Stimulated activated CD4-positive, alpha-beta T cell treated with anti-CD3 and anti-CD28 coated beads, TNF-alpha, amount 100 ng/mL, for 24 hours (primary cell): ENCODE data around the gene ANTKMT.
"Not testable (repeated sequence)": the region's sequence is repeated elsewhere in the genome, so short reads cannot be mapped to it uniquely, and the experiment has no call there.

Experiments used
- DNase-seq, 3 experiments: peaks; one replicate each; pipeline ENCODE4 v3.0.0-alpha.2; 2020; ENCODE audit warnings: low read depth in 3 of 3

ANTKMT gene

DNA sequence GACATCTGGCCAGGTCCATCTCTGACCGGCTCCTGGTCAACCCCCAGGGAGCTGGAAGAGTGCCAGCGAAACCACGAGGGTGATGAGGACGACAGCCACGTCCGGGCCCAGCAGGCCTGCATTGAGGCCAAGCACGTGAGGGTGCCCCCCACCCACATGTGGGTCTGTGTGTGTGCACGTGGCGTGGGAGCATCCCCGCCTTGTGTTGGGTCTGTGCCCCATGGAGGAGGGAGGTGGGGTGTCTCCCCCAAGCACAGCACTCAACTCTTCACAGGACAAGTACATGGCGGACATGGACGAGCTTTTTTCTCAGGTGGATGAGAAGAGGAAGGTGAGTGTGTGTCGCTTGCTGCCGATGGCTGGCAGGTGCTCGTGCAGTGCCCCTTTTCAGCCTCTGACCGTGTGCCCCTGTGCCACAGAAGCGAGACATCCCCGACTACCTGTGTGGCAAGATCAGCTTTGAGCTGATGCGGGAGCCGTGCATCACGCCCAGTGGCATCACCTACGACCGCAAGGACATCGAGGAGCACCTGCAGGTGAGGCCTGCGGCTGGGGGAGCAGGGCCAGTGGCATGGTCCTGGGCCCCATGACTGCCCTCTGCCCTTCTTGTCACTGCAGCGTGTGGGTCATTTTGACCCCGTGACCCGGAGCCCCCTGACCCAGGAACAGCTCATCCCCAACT, 39.1 kb upstream of the ANTKMT start:
- no peak for DNase-seq

DNA sequence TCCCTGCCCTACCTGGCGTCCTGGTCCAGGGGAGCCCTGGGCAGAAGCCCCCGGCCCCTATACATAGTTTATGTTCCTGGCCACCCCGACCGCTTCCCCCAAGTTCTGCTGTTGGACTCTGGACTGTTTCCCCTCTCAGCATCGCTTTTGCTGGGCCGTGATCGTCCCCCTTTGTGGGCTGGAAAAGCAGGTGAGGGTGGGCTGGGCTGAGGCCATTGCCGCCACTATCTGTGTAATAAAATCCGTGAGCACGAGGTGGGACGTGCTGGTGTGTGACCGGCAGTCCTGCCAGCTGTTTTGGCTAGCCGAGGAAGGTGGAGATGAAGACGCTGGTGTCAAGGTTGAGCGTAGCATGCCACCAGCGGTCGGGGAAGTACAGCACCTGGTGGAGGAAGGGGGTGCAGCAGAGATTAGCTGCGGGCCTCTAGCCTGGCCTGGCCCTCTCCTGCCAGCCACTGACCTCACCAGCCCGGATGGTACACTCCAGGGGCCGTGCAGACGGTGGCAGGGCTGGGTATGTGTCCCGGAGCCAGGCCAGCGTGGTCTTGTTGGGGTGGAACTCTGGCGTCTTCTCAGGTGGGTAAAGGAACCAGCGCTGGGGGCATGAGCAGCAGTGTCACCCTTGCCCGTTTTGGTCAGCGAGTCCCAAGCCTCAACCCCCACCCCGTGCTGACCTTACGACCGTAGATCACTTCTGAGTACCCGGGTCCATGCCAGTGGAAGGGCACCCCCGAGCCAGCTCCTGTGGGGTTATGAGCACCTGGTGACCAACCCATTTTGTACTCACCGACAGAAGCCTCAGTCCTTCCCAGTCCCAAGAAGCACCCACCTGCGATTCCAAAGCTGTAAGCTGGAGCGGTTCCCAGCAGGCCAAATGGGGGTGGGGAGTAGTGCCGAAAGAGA, 38.2 kb upstream of the ANTKMT start:
- DNase-seq = no peak

DNA sequence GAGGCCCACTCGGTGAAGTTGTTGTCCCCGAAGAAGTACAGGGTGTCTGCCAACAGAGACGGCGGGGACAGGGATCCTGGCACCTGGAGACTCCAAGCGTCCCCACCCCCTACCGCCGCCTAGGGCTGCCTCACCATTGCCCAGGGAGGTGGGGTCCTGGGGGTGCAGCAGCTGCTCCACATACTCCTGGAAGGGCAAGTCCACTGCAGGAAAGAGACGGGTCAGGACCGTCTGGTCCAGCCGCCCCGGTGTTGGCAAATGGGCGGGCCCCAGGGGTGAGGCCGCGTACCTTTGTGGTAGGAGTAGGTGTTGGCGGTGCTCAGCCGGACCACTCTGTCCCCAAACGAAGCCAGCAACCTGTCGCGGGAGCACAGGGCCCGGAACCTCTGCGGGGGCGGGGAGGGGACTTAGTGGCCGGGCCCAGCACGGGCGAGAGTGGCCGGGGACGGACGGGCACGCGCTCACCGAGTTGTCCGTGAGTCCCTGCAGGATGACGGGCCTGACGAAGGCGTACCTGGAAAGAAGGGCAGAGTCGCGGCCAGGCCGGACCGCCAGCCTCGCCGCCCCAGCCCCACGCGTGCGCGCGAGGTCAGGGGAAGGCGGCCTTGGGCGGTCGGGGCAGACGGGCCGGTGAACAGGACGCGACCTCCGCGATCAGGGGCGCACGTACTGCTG, 37.4 kb upstream of the ANTKMT start:
- DNase-seq = no peak

DNA sequence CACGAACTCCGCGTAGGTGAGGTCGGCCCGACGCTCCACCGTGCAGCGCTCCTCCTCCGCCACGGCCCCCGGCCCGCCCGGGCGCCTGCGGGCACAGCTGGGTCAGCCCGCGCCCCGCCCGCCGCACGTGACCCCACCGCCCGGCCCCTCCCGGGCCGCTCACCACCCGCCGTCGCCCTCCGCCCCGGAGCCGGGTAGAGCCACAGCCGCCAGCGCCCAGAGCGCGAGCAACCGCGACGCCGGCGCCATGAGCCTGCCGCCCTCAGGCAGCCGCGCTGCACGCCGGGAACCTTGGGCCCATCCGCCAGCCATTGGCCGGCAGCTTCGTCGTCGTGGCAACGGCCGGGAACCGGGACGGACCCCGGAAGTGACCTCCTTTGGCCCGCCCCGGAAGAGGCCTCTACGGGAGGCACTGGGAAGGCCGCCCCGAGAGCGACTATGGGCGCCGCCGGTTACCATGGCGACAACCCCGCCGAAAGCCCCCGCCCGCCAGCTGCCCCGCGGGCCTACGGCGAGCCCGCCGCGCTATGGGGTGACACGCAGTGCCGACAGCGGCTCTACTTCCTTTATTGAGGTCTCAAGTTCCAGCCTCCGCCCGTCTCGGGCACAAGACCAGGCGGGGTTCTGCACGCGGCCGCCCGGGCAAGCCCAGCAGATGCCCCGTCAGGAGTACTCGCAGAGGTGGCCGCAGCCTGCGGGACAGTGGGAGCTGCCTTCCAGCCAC, 36.7 kb upstream of the ANTKMT start, which contains the start of gene JMJD8:
Gene JMJD8, minus strand, starts transcription at position 264 of the 724 bp plus-strand sequence. Its CDS starts 15 bp downstream, at position 249.
- DNase-seq = peak; percentile 97 to 98 (median 97)

DNA sequence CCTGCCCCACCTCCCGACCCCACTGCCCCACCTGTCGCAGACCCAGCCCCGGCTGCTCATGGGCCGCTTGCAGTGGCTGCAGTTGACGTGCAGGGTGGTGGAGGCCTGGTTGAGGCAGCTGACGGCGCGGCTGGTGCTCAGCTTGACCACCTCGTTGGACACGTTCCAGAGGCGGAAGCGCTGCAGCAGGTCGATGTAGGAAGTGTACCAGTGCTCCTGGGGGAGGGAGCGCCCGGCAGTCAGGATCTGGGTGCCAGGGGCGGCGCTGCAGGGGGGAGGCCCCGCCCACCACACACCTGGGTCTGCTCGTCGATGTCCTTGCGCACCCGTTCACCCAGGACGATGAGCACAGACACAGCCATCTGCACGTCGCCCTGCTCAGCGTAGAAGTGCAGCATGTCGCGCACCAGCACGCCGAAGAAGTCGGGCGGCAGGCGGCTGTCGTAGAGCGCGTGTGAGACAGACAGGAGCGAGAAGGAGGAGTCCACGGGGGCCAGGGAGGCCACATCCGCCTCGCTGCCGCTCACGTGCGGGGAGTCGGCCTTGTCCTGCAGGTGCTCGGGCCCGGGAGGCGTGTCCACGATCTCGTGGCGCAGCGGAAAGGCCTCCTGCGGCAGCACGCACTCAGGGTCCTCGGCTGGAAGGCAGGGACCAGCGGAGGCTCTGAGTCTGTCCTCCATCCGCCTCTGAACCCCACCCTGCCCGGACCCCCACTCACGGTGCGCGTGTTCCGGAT, 35.8 kb upstream of the ANTKMT start:
- no peak for DNase-seq

DNA sequence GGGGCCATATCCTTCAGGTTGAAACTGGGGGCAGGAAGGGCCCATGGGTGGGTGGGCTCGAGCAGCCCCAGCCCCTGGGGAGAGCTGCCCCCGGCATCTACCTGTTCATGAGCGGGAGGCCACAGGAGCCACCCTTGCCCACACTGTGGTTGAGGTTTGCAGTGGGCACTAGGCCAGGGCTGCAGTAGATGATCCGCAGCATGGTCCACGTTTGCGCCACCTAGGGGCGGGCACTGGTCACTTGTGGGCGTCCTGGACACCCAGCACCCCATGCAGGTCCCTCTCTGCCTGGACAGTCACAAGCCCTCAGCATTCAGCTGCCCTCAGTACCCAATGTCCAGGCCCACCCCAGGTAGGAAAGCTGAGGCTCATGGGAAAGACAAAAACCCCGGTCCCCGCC, 35.0 kb upstream of the ANTKMT start:
- no peak for DNase-seq

DNA sequence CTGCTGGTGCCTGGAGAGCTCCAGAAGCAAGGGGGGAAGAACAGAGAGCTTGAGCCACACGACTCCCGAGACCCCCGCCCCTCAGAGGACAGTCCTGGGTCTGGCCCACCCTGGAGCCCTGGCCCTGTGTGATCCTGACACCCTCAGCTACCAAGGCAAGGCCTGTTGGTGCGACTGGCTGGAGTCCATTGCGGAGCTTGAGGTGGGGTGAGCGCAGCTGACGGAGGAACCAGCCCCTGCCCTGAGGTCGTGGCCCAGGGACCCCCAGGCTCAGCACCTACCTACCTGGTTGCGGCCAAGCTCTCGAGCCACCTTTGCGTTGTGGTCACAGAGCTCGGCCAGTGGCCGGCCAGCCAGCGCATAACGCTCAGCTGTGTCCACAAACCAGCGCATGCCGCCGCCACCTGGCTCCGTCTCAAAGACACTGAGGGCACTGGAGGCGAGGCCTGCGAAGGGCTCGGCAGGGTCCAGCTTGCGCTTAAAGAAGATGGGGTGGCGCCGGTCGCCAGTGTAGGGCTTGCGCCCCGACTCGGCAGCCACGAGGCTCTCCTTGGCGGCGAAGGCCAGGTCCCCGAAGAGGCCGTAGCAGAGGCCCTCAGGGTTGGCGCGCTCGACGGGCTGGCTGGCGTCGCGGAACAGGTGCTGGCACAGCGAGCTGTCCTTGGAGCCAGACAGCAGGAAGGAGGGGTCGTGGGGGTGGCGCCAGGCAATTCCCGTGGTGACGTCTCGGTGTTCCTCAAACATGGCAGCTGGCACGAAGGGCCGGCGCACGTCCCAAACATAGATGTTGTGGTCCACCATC, 34.3 kb upstream of the ANTKMT start:
- no peak for DNase-seq

DNA sequence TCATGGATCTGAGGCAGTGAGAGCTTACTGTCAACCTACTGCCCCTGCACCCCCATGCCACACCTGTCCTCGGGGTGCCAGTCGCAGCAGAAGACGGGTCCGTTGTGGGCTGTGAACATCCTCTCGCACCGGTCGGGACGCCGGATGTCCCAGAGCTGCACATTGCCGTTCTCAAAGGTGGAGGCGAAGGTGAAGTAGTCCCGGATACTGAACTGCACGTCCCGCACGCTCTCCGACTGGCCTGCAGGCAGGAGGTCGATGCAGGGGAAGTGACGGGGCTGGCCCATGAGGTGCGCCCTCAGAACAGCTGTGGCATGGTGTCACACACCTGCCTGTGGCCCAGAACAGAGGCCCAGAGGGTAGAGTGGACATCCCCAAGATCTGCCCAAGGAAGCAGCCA, 33.4 kb upstream of the ANTKMT start:
- no peak for DNase-seq

DNA sequence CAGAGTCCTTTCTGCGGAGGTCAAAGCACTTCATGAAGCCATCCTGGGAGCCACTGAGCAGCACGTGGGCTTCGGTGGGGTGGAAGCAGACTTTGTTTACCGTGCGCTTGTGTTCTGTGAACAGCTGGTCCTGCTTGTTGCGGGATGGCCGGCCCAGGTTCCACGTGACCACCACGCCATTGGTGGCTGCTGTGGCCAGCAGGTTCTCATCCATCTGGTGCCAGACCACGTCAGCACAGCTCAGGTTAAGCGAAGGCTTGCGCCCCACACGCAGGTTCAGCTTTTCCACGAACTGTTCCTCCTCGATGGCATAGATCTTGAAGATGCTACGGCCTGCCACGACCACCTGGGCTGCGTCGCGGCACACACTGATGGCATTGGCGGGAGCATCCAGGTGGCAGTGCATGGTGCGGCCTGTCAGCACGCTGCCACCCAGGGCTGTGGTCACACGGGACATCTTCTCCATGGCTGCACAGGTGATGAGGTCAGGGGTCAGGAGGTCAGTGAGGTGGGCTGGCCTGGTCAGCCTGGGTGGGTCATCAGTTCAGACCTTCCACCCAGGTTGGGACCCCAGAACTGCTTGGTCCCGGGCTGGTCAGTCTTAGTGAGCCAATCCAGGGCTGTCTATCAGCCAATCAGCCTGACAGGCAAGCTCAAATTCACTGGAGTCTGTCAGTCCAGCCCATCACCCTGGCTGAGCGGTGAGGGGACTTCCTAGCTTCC, 31.6 kb upstream of the ANTKMT start:
- no peak for DNase-seq

DNA sequence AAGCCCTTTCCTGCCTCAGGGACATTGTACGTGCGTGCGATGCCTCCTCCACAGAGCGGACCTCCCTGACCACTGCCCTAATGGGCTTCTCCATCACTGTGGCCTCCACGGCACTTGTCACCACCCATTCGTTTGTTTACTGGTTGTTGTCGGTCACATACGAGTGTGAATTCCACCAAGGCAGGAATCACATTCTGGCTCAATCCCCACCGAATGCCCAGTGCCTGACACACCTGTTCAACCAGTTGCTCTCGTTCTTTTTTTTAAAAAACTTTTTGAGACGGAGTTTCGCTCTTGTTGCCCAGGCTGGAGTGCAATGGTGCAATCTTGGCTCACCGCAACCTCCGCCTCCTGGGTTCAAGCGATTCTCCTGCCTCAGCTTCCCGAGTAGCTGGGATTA, 29.7 kb upstream of the ANTKMT start:
- not testable (repeated sequence) for DNase-seq

DNA sequence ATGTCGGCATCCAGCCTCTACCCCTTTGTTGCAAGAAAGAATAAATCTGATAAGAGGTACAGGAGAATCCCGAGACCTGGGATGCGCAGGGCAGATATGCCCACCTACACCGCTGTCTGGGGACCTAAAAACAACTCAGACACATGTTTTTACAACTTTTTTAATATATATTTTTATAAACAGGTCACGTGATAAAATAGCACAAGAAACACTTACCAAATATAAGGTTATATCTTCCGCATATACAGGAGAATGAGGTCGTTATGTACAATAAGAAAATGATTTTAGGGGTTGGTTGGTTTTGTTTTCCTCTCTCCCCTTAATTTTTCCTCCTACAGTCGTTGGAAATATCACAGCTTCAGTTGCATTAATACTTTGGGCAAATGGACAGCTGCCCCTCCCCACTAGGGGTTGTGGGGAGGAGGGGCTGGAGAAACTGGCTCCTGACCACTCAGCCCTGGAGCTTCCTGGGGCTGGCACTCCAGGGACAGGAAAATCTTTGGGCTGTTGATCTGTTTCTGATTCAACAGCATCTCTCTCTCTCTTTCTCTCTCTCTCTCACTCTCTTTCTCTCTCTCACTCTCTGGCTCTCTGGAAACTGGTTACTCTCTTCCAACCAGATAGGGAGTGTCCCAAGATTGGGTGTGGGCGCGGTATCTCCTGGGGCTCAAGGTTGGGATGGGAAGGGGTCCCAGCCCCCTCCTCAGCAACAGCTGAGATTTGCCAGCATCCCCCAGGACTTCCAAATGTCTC, 28.4 kb upstream of the ANTKMT start:
- DNase-seq = no peak

DNA sequence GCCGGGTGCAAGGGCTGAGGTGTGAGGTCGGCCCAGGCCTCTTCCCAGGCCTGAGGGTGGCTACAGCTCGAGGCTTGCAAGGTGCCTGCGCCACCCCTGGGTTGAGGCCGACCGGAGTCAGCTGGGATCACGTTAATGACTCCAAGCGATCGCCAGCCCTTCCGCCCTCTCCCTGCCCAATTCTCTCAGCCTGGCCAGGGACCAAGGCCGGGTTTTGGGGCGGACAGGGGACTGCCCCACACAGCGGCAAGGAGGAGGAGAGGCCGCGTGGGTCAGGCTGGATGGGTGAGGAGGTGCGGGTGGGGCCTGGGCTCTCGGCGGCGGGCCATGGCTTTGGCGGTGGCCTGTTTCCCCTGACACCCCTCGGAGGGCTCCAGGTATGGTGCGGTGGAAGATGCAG, 27.6 kb upstream of the ANTKMT start:
- no peak for DNase-seq

DNA sequence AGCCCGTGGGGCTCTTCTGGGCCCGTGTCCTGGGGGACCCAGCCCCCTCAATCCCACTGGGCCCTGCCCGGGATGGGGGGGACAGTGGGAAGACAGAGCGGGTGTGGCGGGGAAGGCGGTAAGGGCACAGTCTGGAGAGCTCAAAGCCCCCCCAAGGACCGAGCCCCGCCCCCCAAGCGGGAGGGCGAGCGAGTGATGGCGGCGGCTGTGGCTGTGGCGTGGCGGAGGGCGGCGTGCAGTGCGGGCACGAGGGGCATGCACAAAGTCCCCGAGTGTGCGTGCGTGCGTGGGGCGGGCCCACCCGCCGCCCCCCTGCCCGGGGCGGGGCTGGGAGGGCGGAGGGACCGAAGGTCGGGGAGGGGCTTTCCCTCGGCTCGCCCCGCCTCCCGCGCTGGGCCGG, 27.2 kb upstream of the ANTKMT start:
- no peak for DNase-seq

DNA sequence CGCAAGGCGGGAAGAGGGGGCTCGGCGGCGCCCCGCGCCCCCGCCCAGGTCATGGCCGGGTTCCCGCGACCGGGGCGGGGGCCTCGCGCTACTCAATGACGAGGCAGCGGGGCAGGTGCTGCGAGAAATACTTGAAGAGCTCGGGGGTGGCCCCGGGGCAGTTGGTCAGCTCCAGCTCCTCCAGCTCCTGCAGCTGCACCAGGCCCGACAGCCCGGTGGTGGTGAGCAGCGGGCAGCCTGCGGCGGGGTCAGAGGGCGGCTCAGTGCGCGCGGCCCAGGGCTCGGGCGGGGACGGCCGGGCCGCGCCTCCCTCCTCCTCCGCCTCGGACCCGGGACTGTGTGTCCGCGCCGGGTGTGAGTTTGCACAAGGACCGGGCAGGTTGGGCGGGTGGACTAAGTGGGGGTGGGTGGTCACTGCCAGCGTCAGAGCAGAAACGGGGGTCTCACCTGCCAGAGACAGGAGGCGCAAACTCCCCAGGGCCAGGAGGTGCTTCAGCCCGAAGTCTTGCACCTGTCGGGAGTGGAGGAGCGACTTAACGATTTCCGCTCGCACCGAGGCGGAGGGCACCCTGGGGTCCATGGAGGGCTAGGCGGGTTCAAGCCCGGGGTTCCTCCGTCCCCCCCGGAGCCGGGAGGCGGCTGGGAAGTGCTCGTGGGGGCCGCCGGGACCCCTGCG, 26.6 kb upstream of the ANTKMT start:
- no peak for DNase-seq

DNA sequence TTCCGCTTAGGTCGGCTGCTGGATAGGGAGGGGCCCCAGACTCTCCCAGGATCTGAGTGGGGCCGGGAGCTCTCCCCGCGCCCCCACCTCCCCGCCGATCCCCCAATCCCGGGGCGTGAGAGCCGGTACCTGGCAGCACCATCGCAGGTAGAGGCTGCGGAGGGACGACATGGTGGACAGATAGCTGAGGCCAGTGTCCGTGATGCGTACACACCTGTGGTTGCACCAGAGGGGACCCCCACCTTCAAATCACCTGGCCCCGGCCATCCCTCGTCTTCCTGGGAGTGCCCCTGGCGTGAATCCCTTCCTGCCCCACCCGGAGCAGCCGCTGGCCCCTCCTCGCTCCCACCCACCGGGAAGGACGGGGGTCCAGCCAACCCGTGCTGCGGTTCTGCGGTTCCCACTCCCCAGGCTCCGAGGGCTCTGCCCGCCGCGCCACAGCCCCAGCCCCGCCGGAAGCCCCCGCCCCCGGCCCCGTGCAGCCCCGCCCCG, 26.0 kb upstream of the ANTKMT start:
- DNase-seq = no peak

DNA sequence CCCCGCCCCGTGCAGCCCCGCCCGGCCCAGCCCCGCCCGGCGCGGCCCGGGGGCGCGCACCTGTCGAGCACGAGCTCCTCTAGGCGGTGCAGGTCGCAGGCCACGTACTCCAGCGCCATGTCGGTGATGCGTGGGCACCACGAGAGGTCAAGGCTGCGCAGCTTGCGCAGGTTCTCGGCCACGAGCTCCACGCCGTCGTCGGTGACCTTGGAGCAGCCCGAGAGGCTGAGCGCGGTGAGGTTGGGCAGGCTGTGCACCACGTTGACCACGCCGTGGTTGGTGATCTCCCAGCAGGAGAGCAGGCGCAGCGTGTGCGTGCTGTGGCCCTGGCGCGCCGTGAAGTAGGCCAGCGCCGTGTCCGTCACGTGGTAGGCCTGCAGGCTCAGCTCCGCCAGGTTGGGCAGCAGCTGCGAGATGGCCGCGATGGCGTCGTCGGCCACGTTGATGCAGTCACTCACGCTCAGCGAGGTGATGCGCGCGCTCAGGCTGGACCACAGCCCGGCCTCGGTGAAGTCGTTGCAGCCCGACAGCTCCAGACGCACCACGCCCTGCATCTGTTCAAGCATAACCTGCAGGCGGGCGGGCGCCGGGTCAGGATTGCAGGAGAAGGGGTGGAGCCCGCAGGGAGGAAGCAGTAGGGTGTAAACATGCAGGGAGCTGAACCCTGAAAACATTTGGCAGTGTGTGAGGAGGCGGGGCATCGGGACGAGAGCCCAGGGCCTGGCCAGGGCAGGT, 25.4 kb upstream of the ANTKMT start:
- DNase-seq = peak in 2 of 3 experiments; percentile 48 to 69

DNA sequence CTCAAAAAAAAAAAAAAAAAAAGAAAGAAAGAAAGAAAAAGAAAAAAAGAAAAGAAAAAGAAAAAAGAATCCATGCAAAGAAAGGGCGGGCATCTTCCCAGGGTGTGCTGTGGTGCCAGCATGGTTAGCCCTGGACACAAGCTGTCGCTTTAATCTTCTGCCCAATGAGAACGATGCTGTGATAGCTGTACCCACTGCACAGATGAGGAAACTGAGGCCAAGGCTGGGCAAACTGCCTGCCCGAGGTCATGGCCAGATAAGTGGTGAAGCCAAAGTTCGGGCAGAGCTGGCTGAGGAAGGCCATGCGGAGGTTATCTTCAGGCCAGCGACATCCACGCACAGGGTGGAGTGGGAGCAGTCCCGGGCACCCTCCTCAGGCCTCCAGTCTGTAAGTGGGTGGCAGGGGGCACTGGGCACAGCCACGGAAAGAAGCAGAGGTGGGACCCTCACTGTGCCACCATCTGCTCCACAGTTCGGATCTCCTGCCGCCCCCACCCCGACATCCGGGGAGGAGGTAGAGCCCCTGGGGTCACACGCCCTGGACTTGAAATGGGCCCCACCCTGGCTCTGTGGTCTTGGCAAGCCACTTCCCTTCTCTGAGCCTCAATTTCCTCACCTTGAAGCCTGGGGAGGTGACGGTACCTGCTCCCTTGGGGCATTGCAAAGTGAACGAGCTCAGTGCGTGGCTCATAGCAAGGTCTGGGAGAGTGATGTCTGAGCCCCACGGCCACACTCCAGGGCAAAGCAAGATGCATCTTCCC, 21.9 kb upstream of the ANTKMT start:
- no peak for DNase-seq
